DMS53 treated with DMSO at 0.1 percent for 48 hours (cell line): Measurements from ENCODE around the gene CD80.

Experiments used
- DNase-seq: peaks from one replicate; lab custom pipeline; 2025; ENCODE audit not compliant: unreplicated experiment; lab: John Stamatoyannopoulos, UW

The CD80 gene

DNA sequence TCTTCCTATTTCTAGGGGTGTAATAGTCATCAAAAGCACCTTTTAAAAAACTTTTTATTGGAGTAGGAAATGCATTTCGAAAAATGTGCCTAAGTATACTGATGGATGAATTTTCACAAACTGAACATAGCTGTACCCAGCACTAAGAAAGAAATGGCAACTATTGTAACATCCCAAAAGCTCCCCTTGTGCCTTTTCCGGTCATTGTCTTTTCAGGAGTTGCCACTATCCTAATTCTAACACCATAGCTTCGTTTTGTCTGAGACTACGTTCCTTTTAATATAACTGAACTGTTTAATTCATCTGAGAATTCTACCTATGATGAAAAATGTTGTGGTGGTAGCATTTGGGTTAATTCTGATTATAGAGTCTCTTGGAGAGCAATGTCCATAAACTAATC is 59.1 kb downstream of the CD80 start:
- no peak for DNase-seq

DNA sequence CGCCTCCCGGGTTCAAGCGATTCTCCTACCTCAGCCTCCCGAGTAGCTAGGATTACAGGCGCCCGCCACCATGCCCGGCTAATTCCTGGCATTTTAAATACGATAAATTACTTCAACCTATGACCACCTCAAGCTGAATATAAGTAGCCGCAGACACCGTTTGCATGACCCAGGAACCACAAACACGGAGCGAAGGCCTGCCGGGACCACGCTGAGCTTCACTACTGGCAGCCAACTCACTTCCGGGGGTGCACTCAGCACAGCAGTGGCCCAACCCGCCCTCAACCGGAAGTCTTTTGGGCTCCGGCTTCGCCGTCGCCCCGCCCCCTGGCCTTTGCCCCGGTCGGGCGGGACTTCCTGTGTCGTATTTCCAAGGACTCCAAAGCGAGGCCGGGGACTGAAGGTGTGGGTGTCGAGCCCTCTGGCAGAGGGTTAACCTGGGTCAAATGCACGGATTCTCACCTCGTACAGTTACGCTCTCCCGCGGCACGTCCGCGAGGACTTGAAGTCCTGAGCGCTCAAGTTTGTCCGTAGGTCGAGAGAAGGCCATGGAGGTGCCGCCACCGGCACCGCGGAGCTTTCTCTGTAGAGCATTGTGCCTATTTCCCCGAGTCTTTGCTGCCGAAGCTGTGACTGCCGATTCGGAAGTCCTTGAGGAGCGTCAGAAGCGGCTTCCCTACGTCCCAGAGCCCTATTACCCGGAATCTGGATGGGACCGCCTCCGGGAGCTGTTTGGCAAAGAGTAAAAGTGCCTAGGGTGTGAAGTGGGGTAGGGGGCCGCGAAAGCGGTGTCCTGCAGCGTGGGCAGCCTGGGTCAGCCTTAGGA is 61.0 kb downstream of the CD80 start, which contains the start of gene TIMMDC1:
TSS of gene TIMMDC1 (plus strand) at position 362 of the 826 bp plus-strand sequence. CDS start at position 549, 187 bp downstream.
- DNase-seq: peak; percentile 86

DNA sequence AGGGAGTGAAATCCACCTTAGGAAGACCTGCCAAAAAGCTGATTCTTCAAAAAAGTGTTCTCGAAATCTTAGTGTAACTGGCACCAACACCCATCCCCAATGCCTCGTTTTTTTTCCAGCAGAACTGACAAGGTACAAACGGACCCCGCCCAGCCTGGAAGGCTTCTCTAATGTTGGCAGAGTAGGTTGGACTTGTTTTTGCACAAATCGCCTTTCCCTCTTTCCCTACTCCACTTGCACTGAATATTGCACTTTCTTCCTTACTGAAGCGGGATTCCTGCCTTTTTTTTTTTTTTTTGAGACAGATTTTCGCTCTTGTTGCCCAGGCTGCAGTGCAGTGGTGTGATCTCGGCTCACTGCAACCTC is 61.6 kb downstream of the CD80 start:
- DNase-seq: no peak

DNA sequence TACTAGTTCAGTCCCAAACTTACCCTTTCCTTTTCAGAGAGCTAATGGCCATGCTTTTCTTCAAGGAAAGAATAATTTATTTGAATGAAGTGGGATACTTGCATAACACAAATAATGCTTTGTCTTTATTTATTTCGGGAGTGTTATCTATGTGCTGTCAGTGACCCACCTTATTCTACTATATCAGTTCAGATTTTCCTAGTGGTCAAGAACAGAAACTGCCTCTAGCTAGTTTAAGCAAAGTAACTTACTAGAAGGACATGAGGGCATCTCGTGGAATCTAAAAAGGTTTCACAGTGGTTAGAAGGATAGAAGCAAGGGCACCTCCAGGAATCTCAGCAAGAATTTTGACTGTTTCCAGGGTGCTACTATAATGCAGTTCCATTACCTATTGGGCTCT is 64.8 kb downstream of the CD80 start:
- no peak for DNase-seq

DNA sequence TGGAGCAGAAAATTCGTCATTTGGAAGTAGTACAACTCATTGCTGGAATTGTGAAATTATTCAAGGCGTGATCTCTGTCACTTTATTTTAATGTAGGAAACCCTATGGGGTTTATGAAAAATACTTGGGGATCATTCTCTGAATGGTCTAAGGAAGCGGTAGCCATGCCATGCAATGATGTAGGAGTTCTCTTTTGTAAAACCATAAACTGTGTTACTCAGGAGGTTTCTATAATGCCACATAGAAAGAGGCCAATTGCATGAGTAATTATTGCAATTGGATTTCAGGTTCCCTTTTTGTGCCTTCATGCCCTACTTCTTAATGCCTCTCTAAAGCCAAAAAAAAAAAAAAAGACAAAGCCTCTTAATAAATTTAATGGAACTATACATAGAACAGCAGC is 66.6 kb downstream of the CD80 start:
- DNase-seq: no peak

DNA sequence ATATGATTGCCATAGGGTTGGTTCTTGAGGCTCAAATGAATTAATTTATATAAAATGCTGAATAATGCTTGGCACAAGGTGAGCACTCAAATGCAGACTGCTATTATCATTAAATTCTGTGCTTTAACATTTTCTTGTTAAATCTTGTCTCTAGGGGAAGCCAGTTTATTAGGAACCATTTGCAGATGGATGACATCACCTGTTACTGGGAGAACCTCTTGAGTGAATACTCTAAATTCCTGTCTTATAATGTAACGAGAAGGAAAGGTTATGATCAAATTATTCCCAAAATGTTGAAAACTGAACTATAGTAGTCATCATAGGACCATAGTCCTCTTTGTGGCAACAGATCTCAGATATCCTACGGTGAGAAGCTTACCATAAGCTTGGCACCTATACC is 67.3 kb downstream of the CD80 start:
- DNase-seq: no peak

DNA sequence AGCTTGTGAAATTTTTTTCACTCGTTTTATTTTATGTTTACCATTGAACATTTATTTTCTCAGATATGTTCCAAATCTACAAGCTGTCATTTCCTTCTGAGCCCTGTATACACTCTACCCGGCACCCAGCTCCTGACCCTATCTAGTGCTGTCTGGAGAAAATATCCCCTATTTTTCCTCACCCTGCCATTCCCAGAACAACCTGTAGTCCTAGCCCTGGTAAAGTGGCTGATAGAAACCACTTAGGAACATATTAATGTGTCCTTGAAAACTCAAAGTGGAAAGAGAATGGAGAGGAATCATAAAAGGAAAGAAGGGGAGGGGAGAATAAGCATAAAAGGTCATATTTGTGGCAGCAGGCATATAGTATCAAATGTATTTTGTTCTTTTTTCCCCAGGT is 69.3 kb downstream of the CD80 start:
- DNase-seq: no peak

DNA sequence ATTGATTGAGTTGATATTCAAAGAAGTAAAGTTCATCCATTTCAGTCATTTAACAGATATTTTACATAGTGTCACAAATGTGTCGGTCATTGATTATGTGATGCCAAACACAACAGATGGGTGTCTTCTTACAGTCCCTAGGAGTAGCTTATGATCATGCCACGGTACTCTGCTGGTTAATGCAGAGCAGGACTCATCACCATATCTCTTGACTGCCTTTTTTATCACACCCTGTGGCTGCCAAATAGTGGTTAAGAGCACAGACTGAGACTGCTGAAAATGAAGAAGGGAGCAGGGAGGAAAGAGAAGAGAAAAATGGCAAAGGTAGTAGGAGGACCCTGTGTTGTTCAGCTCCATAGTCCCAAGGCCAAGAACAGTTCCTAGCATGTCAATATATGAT is 73.9 kb downstream of the CD80 start:
- DNase-seq: no peak

DNA sequence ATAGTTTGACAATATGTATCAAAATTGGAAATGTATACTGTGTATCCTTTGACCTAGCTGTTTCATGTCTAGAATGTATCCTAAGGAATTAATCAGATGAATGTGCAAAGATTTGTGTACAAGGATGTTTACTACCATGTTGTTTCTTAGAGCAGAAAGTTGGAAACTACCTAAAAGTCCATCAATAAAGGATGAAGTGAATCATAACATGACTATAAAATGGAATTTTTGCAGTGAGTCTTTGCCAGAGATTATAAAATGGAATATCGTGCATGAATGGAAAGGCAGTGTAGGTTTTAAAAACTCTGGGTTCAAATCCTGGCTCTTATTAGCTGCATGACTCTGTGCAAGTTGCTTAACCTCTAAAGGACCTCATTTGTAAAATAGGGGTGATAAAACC is 76.3 kb downstream of the CD80 start:
- no peak for DNase-seq

DNA sequence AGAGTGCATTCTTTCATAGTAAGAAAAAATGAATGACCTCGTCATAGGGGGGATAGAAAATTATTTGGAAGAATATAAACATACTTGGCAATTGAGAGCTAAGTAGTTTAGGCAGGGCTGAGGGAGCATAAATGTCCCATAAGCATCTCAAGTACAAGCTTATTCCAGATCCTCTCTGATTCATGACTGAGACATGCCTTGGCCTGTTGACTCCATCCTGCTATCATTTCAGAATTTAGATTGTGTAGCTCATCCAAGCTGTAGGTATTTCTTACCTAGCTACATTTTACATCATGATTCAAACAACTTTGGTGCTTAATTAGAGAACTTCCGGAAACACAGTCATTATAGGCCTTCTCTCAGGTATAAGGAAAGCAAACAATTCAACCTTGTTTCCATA is 78.3 kb downstream of the CD80 start:
- no peak for DNase-seq
